Activated effector memory CD4-positive, alpha-beta T cell treated with anti-CD3 and anti-CD28 coated beads, Interleukin-2, amount 50 U/mL, for 16 hours (primary cell): ENCODE measurements around the gene NKX2-3.

ENCODE experiments used
- DNase-seq: peaks from one replicate; pipeline ENCODE4 v3.0.0-alpha.2; 2020

Gene NKX2-3

DNA sequence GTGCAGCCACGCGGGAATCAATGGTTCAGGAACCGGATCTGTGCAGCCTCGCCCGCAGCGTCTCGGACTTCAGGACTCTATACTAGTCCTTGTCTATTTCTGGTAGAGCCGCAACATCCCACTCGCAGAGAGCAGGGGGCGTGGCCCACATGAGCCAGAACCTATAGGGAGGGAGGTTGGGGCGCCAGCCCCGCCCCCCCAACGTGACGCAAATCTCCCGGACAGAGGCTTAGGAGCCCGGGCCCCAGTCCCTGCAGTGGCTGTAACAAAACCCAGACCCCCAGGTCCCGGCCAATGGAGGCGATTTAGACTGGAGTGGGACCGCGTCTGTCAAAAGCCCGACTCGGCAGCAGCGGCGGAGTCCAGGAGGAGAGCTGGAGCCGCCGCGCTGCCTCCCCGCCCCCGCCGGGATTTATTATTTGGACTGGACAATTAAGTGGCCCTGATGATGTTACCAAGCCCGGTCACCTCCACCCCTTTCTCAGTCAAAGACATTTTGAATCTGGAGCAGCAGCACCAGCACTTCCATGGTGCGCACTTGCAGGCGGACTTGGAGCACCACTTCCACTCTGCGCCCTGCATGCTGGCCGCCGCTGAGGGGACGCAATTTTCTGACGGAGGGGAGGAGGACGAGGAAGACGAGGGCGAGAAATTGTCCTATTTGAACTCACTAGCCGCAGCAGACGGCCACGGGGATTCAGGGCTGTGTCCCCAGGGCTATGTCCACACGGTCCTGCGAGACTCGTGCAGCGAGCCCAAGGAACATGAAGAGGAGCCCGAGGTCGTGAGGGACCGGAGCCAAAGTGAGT is at the start of gene NKX2-3:
Gene NKX2-3 (plus strand): TSS at position 256 of the 809 bp plus-strand sequence. CDS start 190 bp downstream, at position 446.
- peak; percentile 71 for DNase-seq

GRCh38 chr10:99484626-99485581 is 47.8 kb upstream of the NKX2-3 start:
- no peak for DNase-seq

GRCh38 chr10:99487125-99487807 is 45.5 kb upstream of the NKX2-3 start:
- no peak for DNase-seq

- DNase-seq: no peak
These were observed 43.5 kb upstream of the NKX2-3 start for GRCh38 chr10:99489271-99489670.

DNA sequence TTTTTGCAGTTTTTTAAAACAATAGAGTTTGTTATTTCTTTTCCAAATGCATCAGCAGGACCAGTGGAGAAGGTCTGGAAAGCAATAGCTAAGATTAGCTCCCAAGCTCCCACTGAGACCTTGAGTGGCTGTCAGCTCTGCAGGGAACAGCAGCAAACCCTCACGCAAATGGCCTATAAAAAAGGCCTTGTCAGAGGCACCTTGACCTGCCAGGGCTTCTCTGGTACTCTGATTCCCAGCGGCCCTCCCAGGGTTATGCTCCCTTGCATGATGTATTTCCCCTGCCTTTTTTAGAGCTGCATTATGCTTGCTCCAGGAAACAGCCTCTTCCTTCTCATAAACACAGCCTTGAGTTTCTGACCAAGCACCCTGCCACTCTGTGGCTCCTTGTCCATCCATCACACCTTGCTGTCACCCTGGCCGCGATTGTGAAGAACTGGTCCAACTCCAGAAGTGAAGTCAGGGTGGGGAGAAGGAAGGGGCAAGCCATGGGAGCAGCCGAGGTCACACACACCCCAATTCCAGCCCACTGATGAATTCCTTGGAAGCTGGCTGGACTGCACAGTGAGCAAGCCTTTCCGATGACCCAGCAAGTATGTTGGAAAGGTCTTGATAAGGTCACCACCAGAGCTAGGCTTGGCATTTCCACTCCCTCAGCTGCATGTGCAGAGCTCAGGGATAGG is 35.3 kb upstream of the NKX2-3 start:
- DNase-seq: no peak

GRCh38 chr10:99506416-99506815 is 26.3 kb upstream of the NKX2-3 start:
- no peak for DNase-seq

DNA sequence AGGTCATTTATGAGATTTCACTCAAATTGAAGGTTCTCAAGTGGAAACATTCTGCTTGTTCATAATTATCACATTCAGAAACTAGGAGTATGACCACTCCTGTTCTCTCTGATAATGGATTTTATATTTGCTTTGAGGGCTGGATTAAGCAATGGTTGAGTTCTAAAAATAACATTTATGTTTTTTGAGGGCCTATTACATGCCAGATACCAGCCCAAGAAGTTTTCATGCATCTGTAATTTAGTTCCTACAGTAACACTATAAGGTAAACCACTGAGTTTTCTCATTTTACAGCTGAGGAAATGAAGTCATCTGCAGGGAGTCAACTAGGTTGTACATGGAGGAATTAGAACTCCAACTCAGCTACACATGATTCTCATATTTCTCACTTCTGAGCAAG is 25.5 kb upstream of the NKX2-3 start:
- no peak for DNase-seq

GRCh38 chr10:99513061-99513460 is 19.7 kb upstream of the NKX2-3 start:
- DNase-seq: no peak

GRCh38 chr10:99519690-99520039 is 13.1 kb upstream of the NKX2-3 start:
- DNase-seq: no peak

GRCh38 chr10:99520040-99520846 is 12.5 kb upstream of the NKX2-3 start:
- DNase-seq: no peak

- no peak for DNase-seq
These were observed 11.6 kb upstream of the NKX2-3 start for GRCh38 chr10:99520847-99521764.

DNA sequence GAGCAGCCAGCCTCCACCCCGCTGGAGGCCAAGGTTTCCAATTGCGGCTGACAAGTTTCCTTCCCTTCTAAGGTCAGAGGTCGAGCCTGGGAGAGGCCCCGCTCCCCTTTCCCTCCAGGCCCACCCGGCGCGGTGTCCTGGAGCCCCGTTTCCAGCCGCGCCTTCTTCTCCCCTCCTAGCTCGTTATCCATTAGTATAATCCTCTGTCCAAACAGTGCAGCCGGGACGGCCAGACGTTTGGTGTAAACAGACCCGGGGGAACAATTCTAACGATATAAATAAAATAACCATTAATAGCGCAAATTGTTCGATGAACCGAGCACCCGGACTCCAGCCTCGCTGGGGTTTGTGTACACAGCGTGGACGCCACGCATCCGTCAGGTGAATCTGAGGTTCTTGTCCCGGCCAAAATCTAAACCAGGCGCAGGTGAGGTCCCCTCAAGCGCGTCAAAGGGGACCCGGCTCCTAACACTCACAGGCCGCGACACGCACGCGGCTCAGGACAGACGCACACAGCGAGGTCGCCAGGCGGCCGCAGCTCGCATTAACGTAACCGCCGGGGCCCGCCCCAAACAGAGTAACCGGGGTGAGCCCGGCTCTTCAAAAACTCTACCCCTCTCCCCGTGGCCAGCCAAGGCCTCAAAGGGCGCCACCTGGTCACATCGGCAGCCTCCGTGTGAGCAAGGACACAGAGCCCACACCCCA is 10.8 kb upstream of the NKX2-3 start:
- DNase-seq: no peak

GRCh38 chr10:99522470-99523250 is 10.1 kb upstream of the NKX2-3 start:
- no peak for DNase-seq

DNA sequence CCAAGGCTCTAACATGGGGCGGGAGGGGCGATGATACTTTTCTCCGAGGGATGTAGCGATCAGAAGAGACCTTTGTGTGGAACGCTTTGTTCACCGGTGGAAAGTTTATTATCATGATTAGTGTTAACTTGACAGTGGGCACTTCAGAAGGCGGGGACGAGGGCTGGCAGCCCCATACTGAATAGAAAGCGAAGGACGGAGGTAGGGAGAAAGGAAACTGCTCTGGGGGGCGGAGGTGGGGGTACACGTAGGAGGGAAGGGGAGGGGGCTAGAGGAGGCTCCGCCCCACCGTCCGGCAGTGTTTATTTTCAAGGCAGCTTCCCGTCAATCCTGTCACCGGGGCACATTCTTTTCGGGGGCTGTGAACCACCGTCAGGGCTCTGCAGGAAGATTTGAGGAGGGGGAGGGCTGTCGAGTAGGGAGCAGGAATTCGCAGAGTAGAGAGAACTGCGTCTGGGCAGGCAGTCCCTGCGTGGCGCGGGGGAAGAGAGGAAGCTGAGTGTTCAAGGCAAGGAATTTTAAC is 9.4 kb upstream of the NKX2-3 start:
- no peak for DNase-seq

DNA sequence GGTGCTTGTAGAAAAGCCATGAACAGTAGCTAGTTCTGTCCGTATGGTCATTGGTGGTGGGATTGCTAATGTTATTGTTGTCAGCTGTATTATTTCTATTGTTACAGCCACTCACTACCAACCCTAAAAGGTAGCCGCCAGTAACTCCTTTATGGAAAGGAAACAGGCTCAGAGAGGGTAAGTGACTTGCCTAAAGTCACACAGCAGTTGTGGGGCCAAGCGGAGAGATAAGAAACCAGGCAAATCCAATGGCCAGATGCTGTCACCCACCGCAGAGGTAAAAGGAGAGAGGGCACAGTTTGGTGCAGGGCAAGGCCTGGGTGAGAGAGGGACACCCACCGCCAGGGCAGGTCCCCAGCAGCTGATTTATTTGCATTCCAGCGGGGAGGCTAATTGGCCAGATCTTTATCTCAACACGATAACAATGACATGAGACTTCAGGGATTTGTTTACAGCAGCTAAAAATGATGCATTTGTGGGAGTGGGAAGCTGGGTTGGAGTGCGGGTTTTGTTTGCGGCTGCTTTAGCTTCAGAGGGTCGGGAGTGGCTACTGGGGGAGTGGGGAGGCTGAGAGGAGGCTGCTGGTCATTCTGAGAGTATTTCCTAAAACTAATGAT is 8.6 kb upstream of the NKX2-3 start:
- DNase-seq: no peak

DNA sequence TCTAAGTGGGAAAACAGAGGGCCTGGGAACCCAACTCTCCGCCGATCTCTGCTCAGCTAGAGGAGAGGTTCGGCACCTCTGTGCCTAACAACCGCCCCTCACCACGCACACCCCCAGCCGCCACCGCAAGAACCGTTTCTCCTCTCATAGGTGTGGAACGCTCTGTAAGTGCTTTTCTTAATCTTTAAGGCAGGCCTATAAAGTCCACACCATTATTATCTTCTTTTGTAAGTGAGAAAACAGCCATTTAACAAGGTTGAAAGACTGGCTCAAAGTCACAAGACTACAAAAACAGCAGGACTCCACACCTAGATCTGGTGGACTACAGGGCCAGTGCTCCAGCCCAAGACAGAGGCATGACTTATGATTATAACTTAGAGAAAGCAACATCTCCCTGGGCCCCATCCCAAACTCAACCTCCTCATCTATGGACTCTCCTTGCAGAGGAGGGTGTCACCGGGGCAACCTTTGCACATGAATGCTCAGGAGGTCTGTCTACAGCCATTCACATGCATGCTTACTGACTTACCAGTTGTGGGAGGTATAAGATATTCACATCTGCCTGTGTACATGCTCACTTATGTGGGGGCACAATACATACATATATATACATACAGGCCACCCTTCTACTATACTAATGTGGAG is 7.9 kb upstream of the NKX2-3 start:
- no peak for DNase-seq

DNA sequence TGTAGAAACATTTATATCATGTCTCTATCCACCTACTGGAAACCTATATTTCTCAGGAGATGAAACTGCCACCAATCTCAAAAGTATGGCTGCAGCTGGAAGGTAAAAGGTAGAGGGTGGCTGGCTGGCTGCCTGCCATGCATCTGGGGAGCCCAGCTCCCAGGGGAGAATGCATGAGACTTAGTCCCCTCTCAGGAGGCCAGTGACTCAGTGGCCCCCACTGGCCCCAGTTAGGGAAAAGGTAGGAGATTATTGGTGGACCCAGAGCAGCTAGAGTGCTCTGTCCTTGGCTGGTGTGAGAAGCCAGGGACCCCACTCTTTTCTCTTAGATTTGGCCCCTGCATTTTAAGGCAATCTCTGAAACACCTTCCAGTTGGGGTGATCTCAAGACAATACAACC is 6.8 kb upstream of the NKX2-3 start:
- DNase-seq: no peak
